ENCODE data around the gene KRT15. TPM values are rescaled to one million over a fixed set of nuclear protein-coding genes. Genes with fewer than 3 reads are reported as not detected.

Gene KRT15
- total RNA-seq, 6 donors from 2014 or later: 10.5 to 57.9 (median 19.2) TPM

- peaks cover 0 to 23% (median 11%) of the 10 kb centered on the region in 4 donors for H3K4me1 ChIP-seq
- TF ChIP-seq CTCF (IDR thresholded peaks at IDR 0.05) (no peak), EP300 (IDR thresholded peaks at IDR 0.05) (no peak), POLR2AphosphoS5 (IDR thresholded peaks at IDR 0.05) (no peak), POLR2A (IDR thresholded peaks at IDR 0.05) (no peak)
- H3K27ac ChIP-seq: no peak overlapping the region
- DNase-seq: no peak
- no peaks in the 10 kb centered on the region for H3K36me3 ChIP-seq
- H3K4me3 ChIP-seq: no peak overlapping the region
- no peak for ATAC-seq (ENCODE audit: low FRiP score in 2 of 2)
- H3K27me3 ChIP-seq: no peaks in the 10 kb centered on the region
- 81 to 83% methylated on average over 6 to 7 of the region's 7 CpGs for WGBS, 2 donors
- H3K9me3 ChIP-seq: no peaks in the 10 kb centered on the region
Observed at GRCh38 chr17:41533613-41534012, 14.9 kb upstream of the KRT15 start.

- DNase-seq: peak in 1 of 2 donors; percentile 90
- TF ChIP-seq EP300 (IDR thresholded peaks at IDR 0.05) (no peak), POLR2A (IDR thresholded peaks at IDR 0.05) (no peak), POLR2AphosphoS5 (IDR thresholded peaks at IDR 0.05) (peak in 1 of 2 donors; percentile 44), CTCF (IDR thresholded peaks at IDR 0.05) (no peak)
- H3K4me3 ChIP-seq: no peak overlapping the region
- H3K4me1 ChIP-seq: peaks cover 3 to 25% (median 14%) of the 10 kb centered on the region in 4 donors
- peak overlapping the region in 3 of 4 donors; percentile 4 to 72 (median 34) for H3K27ac ChIP-seq
- WGBS, 2 donors: 51 to 64% methylated on average over 9 of the region's 9 CpGs
- no peaks in the 10 kb centered on the region for H3K36me3 ChIP-seq
- H3K9me3 ChIP-seq: no peaks in the 10 kb centered on the region
- peaks cover 0 to 5% (median 3%) of the 10 kb centered on the region in 4 donors for H3K27me3 ChIP-seq
- ATAC-seq (ENCODE audit: low FRiP score in 2 of 2): no peak
Observed at GRCh38 chr17:41532947-41533570, 14.4 kb upstream of the KRT15 start.

- ATAC-seq (ENCODE audit: low FRiP score in 2 of 2) (no peak), DNase-seq (no peak)
- Histone ChIP-seq H3K9me3 (no peaks in the 10 kb centered on the region), H3K27me3 (peaks cover 0 to 14% (median 11%) of the 10 kb centered on the region in 4 donors), H3K4me3 (no peak overlapping the region), H3K27ac (peak overlapping the region in 2 of 4 donors; percentile 4 to 72), H3K4me1 (peaks cover 10 to 35% (median 20%) of the 10 kb centered on the region in 4 donors), H3K36me3 (no peaks in the 10 kb centered on the region)
- WGBS, 2 donors: 50 to 71% methylated on average over 1 of the region's 1 CpG
- no peak for TF ChIP-seq EP300 (IDR thresholded peaks at IDR 0.05)
- TF ChIP-seq POLR2A (IDR thresholded peaks at IDR 0.05): no peak
- TF ChIP-seq POLR2AphosphoS5 (IDR thresholded peaks at IDR 0.05): no peak
- TF ChIP-seq CTCF (IDR thresholded peaks at IDR 0.05): no peak
Observed at GRCh38 chr17:41531993-41532392, 13.3 kb upstream of the KRT15 start.

- DNase-seq (peak in 1 of 2 donors; percentile 85), ATAC-seq (ENCODE audit: low FRiP score in 2 of 2) (peak; percentile 19 to 36)
- H3K4me1 ChIP-seq: peaks cover 10 to 28% (median 18%) of the 10 kb centered on the region in 4 donors
- no peaks in the 10 kb centered on the region for H3K36me3 ChIP-seq
- TF ChIP-seq CTCF (IDR thresholded peaks at IDR 0.05) (no peak), POLR2A (IDR thresholded peaks at IDR 0.05) (peak in 1 of 4 donors; percentile 48), POLR2AphosphoS5 (IDR thresholded peaks at IDR 0.05) (peak in 1 of 2 donors; percentile 59), EP300 (IDR thresholded peaks at IDR 0.05) (peak in 1 of 4 donors; percentile 8)
- H3K9me3 ChIP-seq: no peaks in the 10 kb centered on the region
- H3K4me3 ChIP-seq: no peak overlapping the region
- WGBS, 2 donors: 65 to 73% methylated on average over 6 to 8 of the region's 8 CpGs
- peak overlapping the region; percentile 65 to 93 (median 88) for H3K27ac ChIP-seq
- peaks cover 0 to 15% (median 11%) of the 10 kb centered on the region in 4 donors for H3K27me3 ChIP-seq
Observed at GRCh38 chr17:41530062-41531048, 11.7 kb upstream of the KRT15 start.

Measured in upper lobe of left lung (tissue), 6 donors.